K562 (cell line): ENCODE results near the gene PSMD14. TPM values are rescaled to one million over a fixed set of nuclear protein-coding genes. Genes with fewer than 3 reads are reported as not detected.

ENCODE experiments used
- CSDE1 ChIP-seq, 2 experiments: fragments of 450-650 bp; IDR thresholded peaks; 2 replicates each; pipeline ENCODE4 v1.6.1; 2016; ENCODE audit warnings: mild to moderate bottlenecking in 1 of 2
- ERF ChIP-seq: fragments of 450-650 bp; formaldehyde crosslinking; IDR thresholded peaks from 2 replicates; pipeline ENCODE4 v1.4.0; 2020; ENCODE audit warnings: mild to moderate bottlenecking, mixed read lengths
- FOXJ3 ChIP-seq: sonication (generic); formaldehyde crosslinking; IDR thresholded peaks from 2 replicates; pipeline ENCODE4 v1.4.0; 2020; ENCODE audit warnings: mild to moderate bottlenecking, missing genetic modification reagents
- MAFK ChIP-seq: IDR thresholded peaks from 2 replicates; pipeline ENCODE4 v1.6.1; 2011; ENCODE audit warnings: low read length, improper control_type of control experiment
- SRF ChIP-seq, 2 experiments: fragments of 250-450, 450-650 bp in 1 of 2; sonication (Bioruptor Pico) in 1 of 2; sonication (generic) in 1 of 2; formaldehyde crosslinking; IDR thresholded peaks; 2 replicates each; pipeline versions ENCODE4 v1.5.0 to v1.5.1; 2020 to 2022; ENCODE audit warnings: mild to moderate bottlenecking in 1 of 2, missing genetic modification reagents in 1 of 2
- VEZF1 ChIP-seq: fragments of 200-800 bp; sonication (Bioruptor generic); IDR thresholded peaks from 2 replicates; pipeline ENCODE4 v1.6.1; 2017; ENCODE audit warnings: missing genetic modification characterization, missing compliant biosample characterization
- ZBTB11 ChIP-seq, 3 experiments: fragments of 200-800 bp in 1 of 3; fragments of 250-450 bp in 1 of 3; fragments of 450-650 bp in 1 of 3; sonication (Bioruptor Pico) in 1 of 3; sonication (Bioruptor generic) in 1 of 3; formaldehyde crosslinking in 1 of 3; IDR thresholded peaks; 2 replicates each; pipeline versions ENCODE4 v1.6.1 to v1.8.0; 2016 to 2022; ENCODE audit warnings: mild to moderate bottlenecking in 2 of 3, missing genetic modification characterization in 2 of 3, missing compliant biosample characterization in 1 of 3, moderate library complexity in 1 of 3
- ZNF407 ChIP-seq: fragments of 450-650 bp; IDR thresholded peaks from 2 replicates; pipeline ENCODE4 v1.6.1; 2016; ENCODE audit warnings: low read depth
- ZNF695 ChIP-seq: fragments of 450-650 bp; formaldehyde crosslinking; IDR thresholded peaks from 2 replicates; pipeline ENCODE4 v1.4.0; 2020; ENCODE audit warnings: mild to moderate bottlenecking, moderate library complexity
- ZNF79 ChIP-seq: fragments of 250-450 bp; sonication (Bioruptor Pico); IDR thresholded peaks from 2 replicates; pipeline ENCODE4 v1.4.0; 2020; ENCODE audit warnings: low read depth, mild to moderate bottlenecking, moderate library complexity
- polyA plus RNA-seq, 8 experiments: library from polyadenylated mRNA; depleted of rRNA in 4 of 8; stranded (reverse) in 5 of 8; unstranded in 3 of 8; fragments of >200 nt; fragmentation: Nextera tagmentation in 2 of 8; fragmentation: Illumina TruSeq in 1 of 8; extraction: Ambion mirVana in 2 of 8; extraction: Trizol in 1 of 8; gene quantifications; 2 replicates each; pipeline versions ENCODE4 v1.2.1 to v1.2.3, GENCODE V29; 2011 to 2014; ENCODE audit warnings: inconsistent platforms in 1 of 8, missing spikeins in 1 of 8
- total RNA-seq, 7 experiments: library from RNA; depleted of rRNA in 6 of 7; stranded (reverse); fragments of >200 nt in 6 of 7; fragmentation: Illumina TruSeq in 2 of 7; extraction: Trizol in 2 of 7; gene quantifications; 2 replicates each; pipeline versions ENCODE4 v1.2.1 to v1.2.3, GENCODE V29; 2011 to 2021; ENCODE audit warnings: low replicate concordance in 1 of 7

PSMD14 gene
- total and polyA plus RNA-seq, 9 of the 15 experiments (the other 6 are each of a cell fraction or from before 2014, with no cell fraction given): 151 to 515 (median 228) TPM

GRCh38 chr2:161308178-161308955 is at the start of gene PSMD14 (continued):
- TF ChIP-seq ZNF695 (CRISPR knock-in tag) (no peak), MAFK (peak; percentile 67), SRF (CRISPR knock-in tag; IDR thresholded peaks at IDR 0.05) (0 out of 4 replicates have a peak, but pooled peaks of 1 of the 2 experiments have one; percentile 27), ERF (0 out of 2 replicates have a peak, but pooled peaks have one; percentile 45), CSDE1 (IDR thresholded peaks at IDR 0.05) (0 out of 4 replicates have a peak, but pooled peaks of 1 of the 2 experiments have one; percentile 18), ZNF407 (peak; percentile 91), ZBTB11 (CRISPR knock-in tag; IDR thresholded peaks at IDR 0.05) (peak; percentile 74 to 97 (median 78); a peak in 5 of 6 replicates), VEZF1 (0 out of 2 replicates have a peak, but pooled peaks have one; percentile 0), FOXJ3 (CRISPR knock-in tag) (no peak), ZNF79 (no peak)
